ENCODE results near the gene MIER2.

MIER2 gene

DNA sequence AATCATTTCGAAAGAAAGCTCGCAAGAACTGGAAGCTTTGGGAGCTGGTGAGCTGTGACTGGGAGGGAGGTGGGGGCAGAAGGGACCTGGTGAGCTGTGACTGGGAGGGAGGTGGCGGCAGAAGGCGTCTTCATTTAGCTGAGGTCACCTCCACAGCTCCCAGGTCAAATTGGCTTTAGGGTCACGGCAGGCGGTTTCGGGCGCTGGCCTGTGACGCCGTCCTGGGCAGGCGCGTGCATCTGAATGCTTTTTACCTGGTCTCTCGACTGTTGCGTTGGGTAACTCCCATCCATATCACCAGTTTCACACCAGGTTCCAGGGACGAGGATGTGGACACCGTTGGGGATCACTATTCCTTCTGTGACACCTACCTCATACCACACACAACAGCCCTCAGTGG, 35.2 kb upstream of the MIER2 start:
- DNase-seq = no peak

DNA sequence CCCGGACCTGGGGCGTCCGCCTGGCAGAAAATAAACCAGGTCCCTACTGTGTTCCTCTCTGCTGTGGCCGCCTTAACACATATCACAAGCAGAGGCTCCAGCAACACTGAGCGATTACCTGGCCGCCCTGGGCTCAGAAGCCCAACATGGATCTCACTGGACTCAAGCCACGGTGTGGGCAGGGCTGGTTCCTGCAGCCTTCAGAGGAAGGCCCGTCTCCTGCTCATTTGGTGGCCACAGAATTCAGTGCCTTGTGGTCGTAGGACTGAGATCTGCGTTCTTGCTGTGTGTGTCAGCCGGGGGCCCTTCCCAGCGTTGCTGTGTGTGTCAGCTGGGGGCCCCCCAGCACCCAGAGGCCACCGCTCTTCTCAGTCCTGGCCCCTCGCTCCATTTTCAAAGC, 34.1 kb upstream of the MIER2 start:
- no peak for DNase-seq

DNA sequence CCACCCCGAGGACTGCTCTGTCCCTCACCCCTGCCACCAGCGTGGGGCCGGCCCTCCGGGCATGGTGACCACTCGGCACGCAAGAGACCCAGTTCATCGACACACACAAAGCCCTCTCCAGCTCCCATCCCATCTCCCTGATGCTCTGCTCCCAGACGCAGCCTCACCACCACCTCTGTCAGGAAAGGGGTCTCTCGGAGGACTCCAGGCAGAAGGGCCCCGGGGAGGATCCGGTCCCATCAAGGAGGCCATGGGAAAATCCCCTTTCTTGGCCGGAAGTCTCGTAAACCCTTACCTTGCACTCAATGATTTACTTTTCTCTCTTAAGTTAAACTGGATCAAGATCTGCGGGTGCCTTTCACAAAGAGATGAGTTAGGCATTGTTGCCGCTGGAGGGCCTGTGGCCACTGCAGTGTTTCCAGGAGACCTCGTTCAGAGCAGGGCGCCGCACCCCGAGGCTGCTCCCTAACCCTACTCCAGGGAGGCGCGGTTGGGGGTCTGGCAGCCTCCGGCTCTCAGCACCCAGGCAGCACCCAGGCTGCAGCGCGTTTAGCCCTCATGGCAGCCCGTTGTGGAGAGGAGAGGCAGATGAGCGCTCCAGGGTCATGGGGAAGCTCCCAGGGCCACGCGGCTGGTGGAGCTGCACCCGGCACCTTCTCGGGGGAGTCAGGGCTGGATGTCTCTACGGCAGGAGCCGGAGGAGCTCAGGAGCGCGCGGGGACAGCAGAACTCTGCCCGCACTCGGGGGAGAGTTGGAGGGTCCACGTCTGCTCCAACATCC, 33.4 kb upstream of the MIER2 start:
- no peak for DNase-seq

- no peak for DNase-seq
These were observed 31.5 kb upstream of the MIER2 start for GRCh38 chr19:376111-376470.

DNA sequence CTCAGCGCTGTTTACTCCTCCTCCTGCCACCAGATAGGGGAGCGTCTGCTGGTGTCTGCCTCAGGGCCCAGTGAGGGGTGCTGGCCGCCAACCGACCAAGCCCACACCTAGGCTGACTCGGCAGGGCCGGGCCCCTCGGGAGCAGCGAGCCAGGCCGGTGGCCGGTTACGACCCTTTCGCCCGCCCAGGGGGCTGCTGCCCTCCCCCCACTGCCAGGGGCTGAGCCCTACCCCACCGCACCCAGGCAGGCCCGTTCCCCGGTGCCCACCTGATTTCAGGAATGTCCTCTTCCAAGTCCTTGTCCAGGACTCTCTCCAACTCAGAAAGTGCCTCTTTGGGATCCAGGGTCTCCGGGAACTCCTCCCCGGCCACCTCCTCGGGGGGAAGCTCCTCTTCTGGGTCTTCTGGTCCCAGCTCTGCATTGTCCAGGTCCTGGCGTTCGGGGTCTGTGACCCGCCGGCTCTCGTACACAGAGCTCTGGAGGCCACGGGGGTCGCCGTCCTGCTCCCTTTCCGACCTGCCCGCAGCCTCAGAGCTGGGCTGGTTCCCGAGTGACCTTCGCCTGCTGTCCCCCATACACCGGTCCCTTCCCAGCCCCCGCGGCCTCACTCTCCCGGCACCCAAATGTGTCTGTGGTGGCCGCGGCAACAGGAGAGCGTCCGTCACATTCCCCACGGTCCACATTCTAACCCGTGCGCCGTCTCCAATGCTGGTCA, 31.0 kb upstream of the MIER2 start:
- no peak for DNase-seq

- no peak for DNase-seq
These were observed 30.3 kb upstream of the MIER2 start for GRCh38 chr19:374886-375235.

DNA sequence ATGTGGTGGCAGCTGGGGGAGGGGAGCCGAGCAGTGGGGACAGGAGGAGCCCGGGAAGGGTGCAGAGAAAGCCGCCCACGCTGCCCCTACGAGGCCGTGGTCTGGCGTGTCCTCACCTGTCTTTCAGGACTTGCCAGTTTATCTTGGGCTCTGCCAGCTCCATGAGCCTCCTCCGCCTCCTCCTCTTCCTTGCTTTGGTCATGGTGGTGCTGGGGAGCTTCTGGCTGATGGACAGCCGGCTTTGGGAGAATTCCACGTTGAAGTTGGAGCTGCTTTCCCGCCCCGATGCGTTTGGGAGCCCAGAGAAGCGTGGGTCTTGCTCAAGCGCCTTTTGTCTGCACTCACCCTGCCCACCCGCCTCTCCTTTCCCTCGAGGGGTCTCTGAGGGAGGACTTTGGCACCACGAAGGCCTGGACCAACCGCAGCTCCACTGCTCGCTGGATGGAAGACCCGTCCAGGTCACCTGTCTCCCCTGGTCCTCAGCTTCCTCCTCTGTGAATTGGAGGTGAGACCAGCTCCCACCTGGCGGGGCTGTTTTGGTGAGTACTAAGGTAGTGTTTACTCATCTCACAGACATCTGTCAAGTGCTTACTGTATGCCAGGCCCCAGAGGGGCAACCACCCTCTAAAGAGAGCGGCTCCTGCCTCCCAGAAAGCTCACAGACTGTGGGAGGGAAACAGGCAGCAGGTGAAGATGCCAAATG, 29.7 kb upstream of the MIER2 start:
- DNase-seq = no peak

- no peak for DNase-seq
These were observed 29.0 kb upstream of the MIER2 start for GRCh38 chr19:373391-374182.

GRCh38 chr19:372306-372890, 27.8 kb upstream of the MIER2 start:
- DNase-seq = no peak

- no peak for DNase-seq
These were observed 27.0 kb upstream of the MIER2 start for GRCh38 chr19:371501-372168.

- no peak for DNase-seq
These were observed 26.2 kb upstream of the MIER2 start for GRCh38 chr19:370641-371330.

- DNase-seq = no peak
These were observed 25.3 kb upstream of the MIER2 start for GRCh38 chr19:369876-370275.

GRCh38 chr19:369256-369655, 24.7 kb upstream of the MIER2 start:
- no peak for DNase-seq

GRCh38 chr19:368630-369024, 24.0 kb upstream of the MIER2 start:
- no peak for DNase-seq

DNA sequence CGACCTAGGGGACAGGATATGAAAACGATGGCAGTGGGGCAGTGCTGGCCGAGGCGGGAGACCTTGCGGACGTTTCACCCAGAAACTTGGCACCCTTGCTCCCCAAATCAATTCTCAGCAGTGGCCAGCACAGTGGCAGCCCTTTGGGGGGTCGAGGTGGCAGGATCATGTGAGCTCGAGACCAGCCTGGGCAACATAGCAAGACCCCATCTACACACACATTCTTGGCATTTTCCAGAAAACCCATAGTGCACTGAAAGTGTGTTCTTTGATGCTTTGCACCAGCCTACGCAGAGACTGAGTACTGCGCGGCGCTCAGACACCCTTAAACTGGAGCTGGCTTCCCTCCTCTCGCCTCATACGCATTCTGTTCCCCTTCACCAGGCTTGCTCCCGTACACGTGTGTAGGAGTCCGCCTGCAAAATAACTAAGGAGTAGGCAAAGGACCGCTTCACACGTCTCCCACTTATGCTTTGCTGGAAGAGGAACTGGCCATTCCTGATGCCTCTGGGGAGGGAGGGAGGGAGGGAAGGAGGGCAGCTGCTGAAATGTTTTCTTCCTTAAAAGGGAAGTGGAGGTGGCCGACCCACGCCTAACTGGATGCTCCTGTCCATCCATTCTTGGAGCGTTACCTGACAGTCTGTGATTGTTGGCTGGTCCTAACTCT, 23.5 kb upstream of the MIER2 start:
- peak; percentile 41 for DNase-seq

DNA sequence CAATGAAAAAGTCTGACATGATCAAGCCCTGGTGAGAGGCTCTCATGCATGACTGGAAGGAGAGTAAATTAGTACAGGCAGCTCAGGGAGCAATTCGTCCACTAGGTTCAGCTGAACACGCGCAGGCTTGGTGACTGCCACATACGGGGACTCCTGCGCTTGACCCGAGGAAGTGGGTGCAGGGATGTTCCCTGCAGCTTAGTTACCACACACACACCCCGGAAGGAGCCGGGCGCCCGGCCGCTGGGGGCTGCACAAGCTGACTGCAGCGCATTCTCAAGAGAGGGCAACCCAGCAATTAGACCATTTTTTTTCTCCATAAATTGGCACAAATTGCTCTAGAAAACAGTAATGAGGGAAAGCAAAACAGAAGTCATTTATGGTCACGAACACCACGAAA, 23.0 kb upstream of the MIER2 start:
- no peak for DNase-seq

DNA sequence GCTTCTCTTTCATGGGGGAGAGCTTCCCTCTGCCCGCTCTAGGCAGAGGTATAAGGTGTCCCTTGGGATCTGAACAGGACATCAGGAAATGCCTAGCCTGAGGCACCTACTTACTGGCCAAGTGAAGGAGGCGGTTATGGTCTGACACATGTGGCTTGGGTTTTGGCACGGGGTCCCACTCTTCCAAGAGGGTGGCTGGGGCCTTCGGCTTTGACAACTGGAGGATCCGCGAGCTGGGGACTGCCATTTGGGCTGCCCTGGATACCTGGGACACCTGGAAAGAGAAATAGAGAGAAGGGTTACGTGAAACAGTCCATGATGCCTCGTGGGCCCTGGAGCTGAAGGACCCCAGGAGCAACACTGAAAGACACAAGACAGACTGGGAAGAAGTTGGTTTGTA, 22.4 kb upstream of the MIER2 start:
- DNase-seq = no peak

DNA sequence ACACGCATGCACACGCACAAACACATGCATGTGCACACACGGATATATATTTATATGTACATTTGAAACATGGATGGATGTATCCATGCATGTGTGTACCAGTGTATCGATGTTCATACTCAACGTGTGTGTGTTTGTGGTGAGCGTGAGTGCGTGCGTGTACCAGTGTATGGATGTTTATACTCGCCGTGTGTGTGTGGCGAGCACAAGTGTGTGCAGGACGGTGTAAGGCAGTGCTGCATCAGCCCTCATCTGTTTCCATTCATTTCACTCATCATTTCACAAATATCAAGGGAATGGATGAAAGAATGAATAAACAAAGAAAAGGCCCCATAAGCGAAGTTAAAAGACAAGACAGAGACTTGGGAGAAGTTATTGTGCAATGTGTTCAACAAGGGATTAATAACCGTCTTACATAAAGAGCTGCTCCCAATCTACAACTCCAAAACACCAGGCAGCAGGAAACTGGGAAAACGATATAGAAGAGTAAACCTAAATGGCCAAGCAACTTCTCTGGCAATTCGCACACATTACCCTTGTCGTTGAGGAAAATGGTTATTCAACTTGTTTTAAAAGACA, 21.7 kb upstream of the MIER2 start:
- no peak for DNase-seq

GRCh38 chr19:364496-365287, 20.1 kb upstream of the MIER2 start:
- no peak for DNase-seq

Measured in right kidney (tissue), 1 donor.